ENCODE data around the gene CPSF4L. TPM values are rescaled to one million over a fixed set of nuclear protein-coding genes. Genes with fewer than 3 reads are reported as not detected.

CPSF4L gene
- polyA plus RNA-seq, 1 donor (not counting 4 experiments of a cell fraction or from before 2014, with no cell fraction given): not detected

- peaks cover 3% of the 10 kb centered on the region for H4K20me1 ChIP-seq (ENCODE audit: control insufficient read depth, extremely low read depth, insufficient read depth, low read length)
- peaks cover 32% of the 10 kb centered on the region for H3K4me1 ChIP-seq (ENCODE audit: control insufficient read depth, extremely low read depth, insufficient read depth, low read length)
- DNase-seq (ENCODE audit: low read depth, low spot score) (no peak), FAIRE-seq (no peak)
- no peaks in the 10 kb centered on the region for H3K27me3 ChIP-seq (ENCODE audit: control insufficient read depth, extremely low read depth, insufficient read depth, low read length)
- dilution Hi-C loops (cut with MboI; ENCODE audit: extremely low pct_ligation_motif_present, low sequenced_read_pairs): no loop called here
- H3K79me2 ChIP-seq (ENCODE audit: control insufficient read depth, insufficient read depth, low read length): peaks cover 1% of the 10 kb centered on the region
- TF ChIP-seq EZH2 (IDR thresholded peaks at IDR 0.05; ENCODE audit: low read length) (no peak), CTCF (optimal IDR thresholded peaks at IDR 0.05 in 1 of 3, IDR thresholded peaks at IDR 0.05 in 1 of 3, conservative IDR thresholded peaks at IDR 0.05 in 1 of 3; ENCODE audit: extremely low read depth in 1 of 3, insufficient read depth in 2 of 3, low read length in 3 of 3) (no peak)
- no peak overlapping the region for H3K4me2 ChIP-seq (ENCODE audit: control insufficient read depth, extremely low read depth, insufficient read depth, low read depth, low read length)
- no peaks in the 10 kb centered on the region for H3K36me3 ChIP-seq (ENCODE audit: control insufficient read depth in 2 of 2, extremely low read depth in 1 of 2, insufficient read depth in 2 of 2, low read length in 2 of 2)
- H3K27ac ChIP-seq (ENCODE audit: control insufficient read depth, insufficient read depth, low read length): no peak overlapping the region
- H2AFZ ChIP-seq (ENCODE audit: control insufficient read depth, low read length): no peak overlapping the region
- H3K9ac ChIP-seq (ENCODE audit: control insufficient read depth, extremely low read depth, insufficient read depth, low read length): no peak overlapping the region
- H3K9me1 ChIP-seq (ENCODE audit: control insufficient read depth, extremely low read depth, insufficient read depth, low read length): peaks cover 5% of the 10 kb centered on the region
- no peak overlapping the region for H3K4me3 ChIP-seq (ENCODE audit: control insufficient read depth in 2 of 3, extremely low read depth in 1 of 3, insufficient read depth in 2 of 3, low read depth in 1 of 3, low read length in 3 of 3)
- no peaks in the 10 kb centered on the region for H3K9me3 ChIP-seq (ENCODE audit: control insufficient read depth, low read depth, low read length)
These were observed 31.4 kb upstream of the CPSF4L start for GRCh38 chr17:73293031-73293430.

- Histone ChIP-seq H3K4me2 (ENCODE audit: control insufficient read depth, extremely low read depth, insufficient read depth, low read depth, low read length) (peak overlapping the region; percentile 64), H3K36me3 (ENCODE audit: control insufficient read depth in 2 of 2, extremely low read depth in 1 of 2, insufficient read depth in 2 of 2, low read length in 2 of 2) (no peaks in the 10 kb centered on the region), H3K4me3 (ENCODE audit: control insufficient read depth in 2 of 3, extremely low read depth in 1 of 3, insufficient read depth in 2 of 3, low read depth in 1 of 3, low read length in 3 of 3) (peak overlapping the region in 2 of 3 experiments; percentile 18 to 41), H3K9ac (ENCODE audit: control insufficient read depth, extremely low read depth, insufficient read depth, low read length) (peak overlapping the region; percentile 58), H2AFZ (ENCODE audit: control insufficient read depth, low read length) (no peak overlapping the region), H3K9me1 (ENCODE audit: control insufficient read depth, extremely low read depth, insufficient read depth, low read length) (peaks cover 5% of the 10 kb centered on the region), H3K9me3 (ENCODE audit: control insufficient read depth, low read depth, low read length) (no peaks in the 10 kb centered on the region), H3K27me3 (ENCODE audit: control insufficient read depth, extremely low read depth, insufficient read depth, low read length) (no peaks in the 10 kb centered on the region), H3K79me2 (ENCODE audit: control insufficient read depth, insufficient read depth, low read length) (peaks cover 3% of the 10 kb centered on the region), H3K27ac (ENCODE audit: control insufficient read depth, insufficient read depth, low read length) (peak overlapping the region; percentile 36), H3K4me1 (ENCODE audit: control insufficient read depth, extremely low read depth, insufficient read depth, low read length) (peaks cover 40% of the 10 kb centered on the region), H4K20me1 (ENCODE audit: control insufficient read depth, extremely low read depth, insufficient read depth, low read length) (peaks cover 4% of the 10 kb centered on the region)
- peak; percentile 59 for FAIRE-seq
- TF ChIP-seq EZH2 (IDR thresholded peaks at IDR 0.05; ENCODE audit: low read length): no peak
- DNase-seq (ENCODE audit: low read depth, low spot score): no peak
- dilution Hi-C loops (cut with MboI; ENCODE audit: extremely low pct_ligation_motif_present, low sequenced_read_pairs): no loop called here
These were observed 30.4 kb upstream of the CPSF4L start for GRCh38 chr17:73292031-73292531.
